ENCODE results near the gene ZNF823. TPM values are rescaled to one million over a fixed set of nuclear protein-coding genes. Genes with fewer than 3 reads are reported as not detected.
"Not testable (repeated sequence)": the region's sequence is repeated elsewhere in the genome, so short reads cannot be mapped to it uniquely, and the experiment has no call there.

The ZNF823 gene
- 3.7 TPM for total RNA-seq

DNA sequence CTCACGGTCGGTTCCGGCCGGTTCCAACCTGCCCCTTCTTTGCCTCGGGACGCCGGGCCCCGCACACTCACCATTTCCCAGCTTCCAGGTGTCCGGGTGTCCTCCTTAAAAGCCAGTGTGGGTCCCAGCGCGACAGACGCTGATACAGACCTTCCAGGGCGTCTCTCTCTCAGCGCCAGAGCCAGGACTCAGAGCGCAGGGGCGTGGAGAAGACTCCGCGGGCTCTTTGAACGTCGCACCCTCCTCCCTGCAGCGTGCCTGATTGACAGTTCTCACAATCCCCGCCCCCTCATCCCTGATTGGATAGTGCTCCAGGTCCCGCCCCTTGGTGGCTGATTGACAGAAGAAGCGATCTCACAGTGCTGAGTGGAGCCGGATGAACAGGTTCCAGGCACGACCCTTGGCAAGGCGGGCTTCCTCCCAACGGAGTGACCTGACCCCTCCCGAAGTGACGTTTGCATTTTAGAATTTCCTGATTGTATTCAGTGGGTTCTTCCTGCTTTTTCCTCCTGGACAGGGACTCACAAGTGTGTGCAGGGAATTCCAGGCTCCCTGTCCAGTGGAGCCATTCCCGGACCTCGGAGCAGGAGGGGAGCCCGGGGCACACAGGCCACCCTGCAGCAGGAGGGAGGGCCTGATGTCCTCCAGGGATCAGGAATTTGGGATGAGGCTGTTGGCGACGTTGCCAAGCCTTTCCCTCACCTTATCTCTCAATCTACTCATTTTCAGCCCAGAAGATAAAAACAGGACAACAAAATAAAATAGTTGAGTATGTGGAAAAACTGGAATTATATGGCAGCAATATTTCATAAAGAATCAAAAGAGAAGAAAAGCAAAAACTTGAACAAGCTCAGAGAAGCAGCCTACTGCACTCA is at the start of gene ZNF823:
Gene ZNF823, minus strand, starts transcription at position 201 of the 875 bp plus-strand sequence. Its CDS starts 127 bp downstream, at position 74.
- ATAC-seq (peak; percentile 94), DNase-seq (ENCODE audit: low spot score) (peak; percentile 100)

DNA sequence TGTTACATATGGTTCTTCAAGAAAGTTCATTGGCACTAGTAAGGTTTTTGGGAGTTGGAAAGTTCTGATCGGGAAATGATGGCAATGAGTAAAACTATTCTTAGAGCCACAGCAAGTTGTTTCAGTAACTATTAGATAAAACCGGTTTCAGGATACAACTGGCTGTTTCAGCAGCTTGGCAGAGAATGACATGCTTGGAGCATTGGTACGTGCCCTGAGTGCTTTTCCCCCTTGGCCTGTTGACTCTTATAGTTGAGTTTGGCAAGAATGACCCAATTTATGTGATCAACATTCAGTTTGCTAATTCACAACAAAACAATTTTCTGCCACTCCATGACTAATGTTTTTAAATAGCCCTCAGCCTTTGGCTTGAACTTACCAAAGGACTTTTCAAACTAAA is 48.8 kb upstream of the ZNF823 start:
- no peak for ATAC-seq
- DNase-seq (ENCODE audit: low spot score), result no peak

DNA sequence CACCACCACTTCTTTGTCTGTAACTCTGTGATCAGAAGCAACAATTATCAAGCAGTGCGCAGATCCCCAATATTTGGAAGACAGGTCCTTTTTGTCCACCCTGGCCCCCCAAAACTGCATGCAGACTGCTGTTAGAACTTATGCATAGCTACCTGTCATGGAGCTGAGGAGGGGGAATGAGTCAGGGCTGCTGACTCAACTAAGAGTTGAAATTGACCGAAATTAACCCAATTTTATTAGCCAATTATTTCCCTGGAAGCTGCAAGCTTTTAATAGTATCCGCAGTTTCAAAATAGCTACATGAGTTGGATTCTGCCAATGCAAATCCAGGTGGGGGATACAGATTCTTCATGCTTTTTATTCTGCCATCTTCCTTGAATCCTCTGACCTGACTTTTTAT is 45.6 kb upstream of the ZNF823 start:
- no peak for ATAC-seq
- DNase-seq (ENCODE audit: low spot score), result no peak

DNA sequence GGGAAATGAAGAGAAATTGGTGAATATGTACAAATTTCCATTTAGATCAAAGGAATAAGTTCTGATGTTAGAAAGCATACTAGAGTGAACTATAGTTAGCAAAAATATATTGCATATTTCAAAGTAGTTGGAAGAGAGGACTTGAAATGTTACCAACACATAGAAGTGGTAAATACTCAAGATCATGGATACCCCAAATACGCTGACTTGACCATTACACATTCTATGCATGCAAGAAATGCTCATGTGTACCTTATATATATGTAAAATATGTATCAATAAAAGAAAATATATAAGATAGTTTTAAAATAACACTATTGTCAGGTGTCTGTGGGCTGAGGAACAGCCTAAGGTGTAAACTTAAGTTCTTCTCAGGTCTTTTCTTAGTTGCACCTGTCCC is 45.0 kb upstream of the ZNF823 start:
- no peak for DNase-seq (ENCODE audit: low spot score)
- ATAC-seq, result no peak

DNA sequence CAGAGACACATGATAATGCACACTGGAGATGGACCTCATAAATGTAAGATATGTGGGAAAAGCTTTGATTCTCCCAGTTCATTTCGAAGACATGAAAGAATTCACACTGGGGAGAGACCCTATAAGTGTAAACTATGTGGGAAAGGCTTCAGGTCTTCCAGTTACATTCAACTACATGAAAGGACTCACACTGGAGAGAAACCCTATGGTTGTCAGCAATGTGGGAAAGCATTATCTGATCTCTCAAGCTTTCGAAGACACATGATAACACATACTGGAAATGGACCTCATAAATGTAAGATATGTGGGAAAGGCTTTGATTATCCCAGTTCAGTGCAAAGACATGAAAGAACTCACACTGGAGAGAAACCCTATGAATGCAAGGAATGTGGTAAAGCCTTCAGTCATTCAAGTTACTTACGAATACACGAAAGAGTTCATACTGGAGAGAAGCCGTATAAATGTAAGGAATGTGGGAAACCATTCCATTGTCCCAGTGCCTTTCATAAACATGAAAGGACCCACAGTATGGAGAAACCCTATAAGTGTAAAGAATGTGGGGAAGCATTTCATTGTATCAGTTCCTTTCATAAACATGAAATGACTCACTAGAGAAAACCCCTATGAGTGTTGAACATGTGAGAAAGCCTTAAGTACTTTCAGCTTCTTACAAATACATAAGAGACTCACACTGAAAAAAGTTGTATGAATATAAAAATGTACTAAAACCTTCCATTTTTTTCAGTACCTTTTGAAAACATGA is 42.7 kb upstream of the ZNF823 start:
- ATAC-seq (no peak), DNase-seq (ENCODE audit: low spot score) (no peak)

DNA sequence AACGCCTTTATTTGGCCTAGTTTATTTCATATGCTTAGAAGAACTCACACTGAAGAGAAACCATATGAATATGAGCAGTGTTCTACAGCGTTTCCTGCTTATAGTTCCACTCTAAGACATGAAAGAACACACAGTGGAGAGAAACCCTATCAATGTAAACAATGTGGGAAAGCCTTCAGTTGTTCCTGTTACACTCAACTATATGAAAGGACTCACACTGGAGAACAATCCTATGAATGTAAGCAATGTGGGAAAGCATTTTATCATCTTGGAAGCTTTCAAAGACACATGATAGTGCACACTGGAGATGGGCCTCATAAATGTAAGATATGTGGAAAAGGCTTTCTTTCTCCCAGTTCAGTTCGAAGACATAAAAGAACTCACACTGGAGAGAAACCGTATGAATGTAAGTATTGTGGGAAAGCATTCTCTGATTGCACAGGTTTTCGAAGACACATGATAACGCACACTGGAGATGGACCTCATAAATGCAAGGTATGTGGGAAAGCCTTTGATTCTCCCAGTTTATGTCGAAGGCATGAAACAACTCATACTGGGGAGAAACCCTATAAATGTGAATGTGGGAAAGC is 41.8 kb upstream of the ZNF823 start:
- ATAC-seq (no peak), DNase-seq (ENCODE audit: low spot score) (no peak)

DNA sequence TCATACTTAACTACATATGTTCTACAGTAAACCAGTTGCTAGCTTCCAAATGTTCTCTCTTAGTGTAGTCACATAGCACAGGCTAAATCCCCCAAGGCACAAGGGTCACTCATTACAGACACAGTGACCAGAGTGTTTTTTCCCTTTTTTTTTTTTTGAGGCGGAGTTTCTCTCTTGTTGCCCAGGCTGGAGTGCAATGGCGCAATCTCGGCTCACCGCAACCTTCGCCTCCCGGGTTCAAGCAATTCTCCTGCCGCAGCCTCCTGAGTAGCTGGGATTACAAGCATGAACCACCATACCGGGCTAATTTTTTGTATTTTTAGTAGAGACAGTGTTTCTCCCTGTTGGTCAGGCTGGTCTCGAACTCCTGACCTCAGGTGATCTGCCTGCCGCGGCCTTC is 37.9 kb upstream of the ZNF823 start:
- DNase-seq (ENCODE audit: low spot score); ATAC-seq: not testable (repeated sequence)

DNA sequence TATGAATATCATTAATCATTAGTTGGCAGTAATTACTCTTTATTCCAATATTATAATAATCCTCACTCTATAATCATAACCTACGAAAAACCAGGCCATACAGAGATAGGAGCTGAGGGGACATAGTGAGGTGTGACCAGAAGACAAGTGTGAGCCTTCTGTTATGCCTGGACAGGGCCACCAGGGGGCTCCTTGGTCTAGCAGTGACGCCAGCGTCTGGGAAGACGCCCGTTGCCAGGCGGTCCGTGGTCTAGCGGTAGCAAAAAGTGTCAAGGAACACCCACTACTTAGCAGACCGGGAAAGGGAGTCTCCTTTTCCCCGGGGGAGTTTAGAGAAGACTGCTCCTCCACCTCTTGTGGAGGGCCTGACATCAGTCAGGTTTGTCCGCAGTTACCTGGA is 32.8 kb upstream of the ZNF823 start:
- DNase-seq (ENCODE audit: low spot score); ATAC-seq: not testable (repeated sequence)

DNA sequence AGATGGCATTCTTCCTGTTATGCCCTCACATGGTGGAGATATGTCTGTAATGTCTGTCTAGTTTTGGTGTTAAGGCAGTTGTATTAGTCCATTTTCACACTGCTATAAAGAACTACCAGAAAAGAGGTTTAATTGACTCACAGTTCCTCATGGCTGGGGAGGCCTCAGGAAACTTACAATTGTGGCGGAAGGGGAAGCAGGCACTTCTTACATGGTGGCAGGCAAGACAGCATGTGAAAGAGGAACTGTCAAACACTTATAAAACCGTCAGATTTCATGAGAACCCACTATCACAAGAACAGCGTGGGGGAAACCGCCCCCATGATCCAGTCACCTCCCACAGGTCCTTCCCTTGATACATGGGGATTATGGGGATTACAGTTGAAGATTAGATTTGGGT is 31.2 kb upstream of the ZNF823 start:
- no peak for DNase-seq (ENCODE audit: low spot score)
- no peak for ATAC-seq

DNA sequence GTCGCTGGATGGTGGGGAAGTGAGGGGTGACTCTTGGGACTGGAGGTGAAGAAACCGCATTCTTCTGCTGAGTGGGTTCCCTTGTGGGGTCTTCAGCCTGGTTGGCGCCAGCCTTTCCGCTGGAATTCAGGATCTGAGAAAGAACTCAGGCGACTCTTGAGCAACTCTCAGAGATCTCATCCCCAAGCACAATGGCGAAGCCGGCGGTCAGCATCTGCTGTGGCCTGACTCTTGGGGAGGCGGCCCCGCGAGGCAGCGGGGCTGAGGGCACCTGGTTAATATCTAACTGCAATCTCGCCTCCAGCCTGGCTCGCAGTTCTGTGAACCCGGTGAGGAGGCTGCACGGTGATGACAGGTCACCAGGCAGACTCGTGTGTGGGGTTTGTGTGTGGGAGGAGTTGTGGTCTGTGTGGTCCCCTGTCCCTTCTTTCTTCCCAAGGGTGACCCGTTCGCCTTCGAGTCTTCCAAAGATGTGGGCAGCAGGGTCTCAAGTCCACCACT is 28.9 kb upstream of the ZNF823 start:
- DNase-seq (ENCODE audit: low spot score) (peak; percentile 87), ATAC-seq (peak; percentile 74)

DNA sequence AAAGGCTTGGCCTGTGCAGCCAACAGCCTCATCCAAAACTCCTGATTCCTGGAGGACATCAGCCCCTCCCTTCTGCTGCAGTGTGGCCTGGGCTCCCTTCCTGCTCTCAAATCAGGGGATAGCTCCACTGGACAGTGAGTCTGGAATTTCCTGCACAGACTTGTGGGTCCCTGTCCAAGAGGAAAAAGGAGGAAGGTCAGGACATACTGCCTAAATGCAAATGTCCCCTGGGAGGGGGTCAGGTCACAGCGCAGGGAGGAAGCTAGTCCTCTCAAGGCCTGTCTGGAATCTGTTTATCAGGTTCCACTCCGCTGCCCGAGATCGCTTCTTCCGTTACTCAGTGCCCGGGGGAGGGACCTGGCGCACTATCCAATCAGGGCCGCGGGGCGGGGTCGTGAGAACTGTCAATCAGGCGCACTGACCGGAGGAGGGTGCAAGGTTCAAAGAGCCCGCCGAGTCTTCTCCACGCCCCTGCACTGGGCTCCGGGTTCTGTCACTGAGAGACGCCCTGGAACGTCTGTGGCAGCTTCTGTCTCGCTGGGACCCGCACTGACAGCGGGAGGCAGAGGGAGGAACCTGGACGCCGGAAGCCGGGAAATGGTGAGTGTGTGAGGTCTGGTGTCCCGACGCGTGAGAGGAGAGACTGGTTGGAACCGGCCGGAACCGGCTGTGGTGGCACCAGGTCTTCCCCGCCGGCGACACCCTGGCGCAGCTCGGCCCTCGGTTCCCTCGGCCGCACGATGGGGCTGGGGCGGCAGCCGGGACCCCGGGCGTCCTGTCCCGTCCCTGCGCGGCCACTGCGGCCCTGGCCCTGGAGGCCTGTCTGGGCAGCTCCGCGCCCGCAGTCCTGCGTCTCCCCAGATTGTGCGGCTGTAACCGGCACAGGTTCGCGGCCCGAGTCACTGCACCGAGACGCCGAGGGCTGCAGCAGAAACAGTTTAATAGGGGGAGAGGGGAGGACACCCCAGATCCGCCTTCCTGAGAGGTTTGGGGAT is 28.1 kb upstream of the ZNF823 start, which contains the start of gene ZNF441:
Gene ZNF441, plus strand, starts transcription at position 404 of the 995 bp plus-strand sequence. Its CDS starts 194 bp downstream, at position 598.
- ATAC-seq (peak; percentile 94), DNase-seq (ENCODE audit: low spot score) (peak; percentile 99)

DNA sequence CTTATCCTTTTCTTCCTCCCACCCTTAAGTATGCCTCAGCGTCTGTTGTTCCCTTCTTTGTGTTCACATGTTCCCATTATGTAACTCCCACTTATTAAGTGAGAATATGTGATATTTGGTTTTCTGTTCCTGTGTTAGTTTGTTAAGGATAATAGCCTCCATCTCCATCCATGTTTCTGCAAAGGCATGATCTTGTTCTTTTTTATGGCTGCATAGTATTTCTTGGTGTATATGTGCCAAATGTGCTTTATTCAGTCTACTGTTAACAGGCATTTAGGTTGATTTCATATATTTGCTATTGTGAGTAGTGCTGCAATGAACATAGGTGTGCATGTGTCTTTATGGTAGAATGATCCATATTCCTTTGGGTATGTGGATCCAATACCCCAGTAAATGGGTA is 24.9 kb upstream of the ZNF823 start:
- ATAC-seq (no peak), DNase-seq (ENCODE audit: low spot score) (no peak)

DNA sequence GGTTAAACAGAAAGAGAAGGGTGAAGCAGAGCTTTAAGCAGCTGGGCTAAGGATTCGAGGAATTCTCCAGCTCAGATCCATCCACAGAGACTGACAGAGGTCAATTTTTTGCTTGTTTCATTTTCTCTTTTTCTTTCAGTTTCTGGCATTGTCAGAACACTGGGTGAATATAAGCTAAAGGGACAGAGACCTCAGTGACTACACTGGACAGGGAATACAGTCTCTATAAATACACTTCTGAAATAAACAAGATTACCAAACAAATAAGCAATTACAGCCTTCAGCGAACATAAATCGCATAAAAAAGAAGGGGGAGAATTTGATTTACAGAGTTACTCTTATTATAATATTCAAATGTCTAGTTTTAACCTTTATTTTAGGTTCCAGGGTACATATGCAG is 24.4 kb upstream of the ZNF823 start:
- ATAC-seq (no peak), DNase-seq (ENCODE audit: low spot score) (no peak)

DNA sequence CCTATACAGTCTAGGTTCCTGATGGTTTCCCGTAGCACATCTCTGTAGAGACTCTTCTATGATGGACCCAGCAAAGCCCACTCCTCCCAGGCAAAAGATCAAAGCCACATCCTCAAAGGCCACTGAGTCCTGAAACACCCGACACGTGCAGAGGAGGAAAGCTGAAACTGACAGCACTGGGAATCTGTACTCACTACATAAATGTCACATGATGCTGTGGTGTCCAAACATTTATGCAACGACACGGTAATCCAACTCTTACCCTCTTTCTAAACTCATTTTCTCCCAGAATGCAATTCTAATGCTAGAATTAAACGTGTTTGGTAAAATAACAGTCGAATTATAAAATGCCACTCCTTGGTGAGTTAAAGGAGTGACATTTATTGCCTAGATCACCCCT is 21.1 kb upstream of the ZNF823 start:
- DNase-seq (ENCODE audit: low spot score) (no peak), ATAC-seq (no peak)

DNA sequence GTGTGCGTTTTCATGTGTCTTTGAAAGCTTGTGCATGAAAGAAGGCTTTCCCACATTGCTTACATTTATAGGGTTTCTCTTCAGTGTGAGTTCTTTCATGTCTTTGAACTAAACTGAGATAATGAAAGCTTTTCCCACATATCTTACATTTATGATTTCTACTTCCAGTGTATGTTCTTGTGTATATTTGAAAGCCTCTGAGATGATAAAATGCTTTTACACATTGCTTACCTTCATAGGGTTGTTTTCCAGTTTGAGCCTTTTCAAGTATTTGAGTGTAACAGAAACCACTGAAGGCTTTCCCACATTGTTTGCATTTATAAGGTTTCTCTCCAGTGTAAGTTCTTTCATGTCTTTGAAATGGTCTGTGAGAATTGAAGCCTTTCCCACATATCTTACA is 18.2 kb upstream of the ZNF823 start:
- ATAC-seq (no peak), DNase-seq (ENCODE audit: low spot score) (no peak)

DNA sequence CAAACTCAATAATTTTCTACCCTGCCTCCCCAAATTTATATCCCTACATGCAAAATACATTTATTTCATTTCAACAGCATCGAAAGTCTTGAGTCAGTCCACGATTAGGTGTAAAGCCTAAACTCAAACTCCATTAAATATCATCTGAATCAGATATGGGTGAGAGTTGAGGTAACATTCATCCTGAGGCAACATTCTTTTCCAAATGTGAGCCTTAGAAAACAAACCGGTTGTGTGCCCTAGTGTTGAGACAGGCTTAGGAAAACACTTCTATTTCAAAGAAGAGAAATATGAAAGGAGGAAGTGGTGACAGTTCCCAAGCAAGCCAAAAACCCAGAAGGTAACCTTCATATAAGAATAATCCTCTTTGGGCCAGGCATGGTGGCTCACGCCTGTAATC is 15.9 kb upstream of the ZNF823 start:
- ATAC-seq (no peak), DNase-seq (ENCODE audit: low spot score) (no peak)

DNA sequence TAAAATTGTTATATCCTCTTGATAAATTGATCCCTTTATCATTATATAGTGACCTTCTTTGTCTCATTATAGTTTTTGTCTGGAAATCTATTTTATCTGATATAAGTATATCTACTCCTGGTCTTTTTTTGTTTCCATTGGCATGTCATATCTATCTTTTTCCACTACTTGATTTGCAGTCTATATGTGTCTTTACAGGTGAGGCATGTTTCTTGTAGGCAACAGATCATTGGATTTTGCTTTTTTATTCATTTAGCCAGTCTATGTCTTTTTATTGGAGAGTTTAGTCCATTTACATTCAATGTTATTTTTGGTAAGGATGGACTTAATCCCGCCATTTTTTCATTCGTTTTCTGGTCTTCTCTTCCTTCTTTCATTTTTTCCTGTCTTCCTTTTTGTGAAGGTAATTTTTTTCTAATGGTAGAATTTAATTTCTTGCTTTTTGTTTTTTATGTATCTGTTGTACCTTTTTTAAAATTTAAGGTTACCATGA is 13.5 kb upstream of the ZNF823 start:
- no peak for DNase-seq (ENCODE audit: low spot score)
- ATAC-seq, result no peak

DNA sequence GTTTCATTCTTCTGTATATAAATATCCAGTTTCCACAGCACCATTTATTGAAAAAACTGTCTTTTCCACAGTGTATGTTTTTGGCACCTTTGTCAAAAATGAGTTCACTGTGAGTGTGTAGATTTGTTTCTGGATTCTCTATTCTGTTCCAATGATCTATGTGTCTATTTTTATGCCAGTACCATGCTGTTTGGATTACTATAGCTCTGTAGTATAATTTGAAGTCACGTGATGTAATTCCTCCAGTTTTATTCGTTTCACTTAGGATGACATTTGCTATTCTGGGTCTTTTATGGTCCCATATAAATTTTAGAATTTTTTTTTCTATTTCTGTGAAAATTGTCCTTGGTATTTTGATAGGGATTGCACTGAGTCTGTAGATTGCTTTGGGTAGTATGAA is 11.0 kb upstream of the ZNF823 start:
- ATAC-seq, result no peak

DNA sequence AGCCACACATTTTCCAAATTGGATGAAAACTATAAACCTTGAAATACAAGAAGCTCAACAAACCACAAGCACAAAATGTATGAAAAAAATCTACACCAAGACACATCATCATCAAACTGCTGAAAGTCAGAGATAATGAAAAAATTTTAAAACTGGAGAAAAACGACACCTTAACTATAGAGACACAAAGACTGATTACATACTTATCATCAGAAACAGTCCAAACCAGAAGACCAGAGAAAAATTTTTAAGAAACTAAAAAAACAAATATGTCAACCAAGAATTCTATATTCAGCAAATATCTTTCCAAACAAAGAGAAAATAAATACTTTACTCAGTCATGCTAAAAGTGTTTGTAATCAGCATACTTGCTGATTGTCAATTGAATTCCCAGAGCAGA is 8.5 kb upstream of the ZNF823 start:
- DNase-seq (ENCODE audit: low spot score) (no peak), ATAC-seq (no peak)

More for the DNA sequence above, 11.0 kb upstream of the ZNF823 start:
- no peak for DNase-seq (ENCODE audit: low spot score)

DNA sequence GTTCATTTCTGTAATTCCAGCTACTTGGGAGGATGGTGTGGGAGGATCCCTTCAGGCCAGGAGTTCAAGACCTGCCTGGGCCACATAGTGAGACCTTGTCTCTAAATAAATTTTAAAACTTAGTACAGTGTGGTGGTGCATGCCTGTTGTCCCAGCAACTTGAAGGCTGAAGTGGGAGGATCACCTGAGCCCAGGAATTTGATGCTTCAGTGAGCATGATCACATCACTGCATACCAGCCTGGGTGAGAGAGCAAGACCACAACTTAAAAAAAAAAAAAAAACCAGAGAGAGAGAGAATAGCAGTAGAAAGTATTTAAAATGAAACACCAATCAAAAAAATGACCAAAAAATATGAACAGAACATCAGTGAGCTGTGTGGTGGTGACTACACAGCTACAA is 7.1 kb upstream of the ZNF823 start:
- ATAC-seq, result no peak

More for the DNA sequence above, 7.1 kb upstream of the ZNF823 start:
- no peak for DNase-seq (ENCODE audit: low spot score)
